Measurements from ENCODE around the gene HES3.
A peak's percentile ranks its signal among the peaks of the same experiment; 100 is the strongest.

The HES3 gene

DNA sequence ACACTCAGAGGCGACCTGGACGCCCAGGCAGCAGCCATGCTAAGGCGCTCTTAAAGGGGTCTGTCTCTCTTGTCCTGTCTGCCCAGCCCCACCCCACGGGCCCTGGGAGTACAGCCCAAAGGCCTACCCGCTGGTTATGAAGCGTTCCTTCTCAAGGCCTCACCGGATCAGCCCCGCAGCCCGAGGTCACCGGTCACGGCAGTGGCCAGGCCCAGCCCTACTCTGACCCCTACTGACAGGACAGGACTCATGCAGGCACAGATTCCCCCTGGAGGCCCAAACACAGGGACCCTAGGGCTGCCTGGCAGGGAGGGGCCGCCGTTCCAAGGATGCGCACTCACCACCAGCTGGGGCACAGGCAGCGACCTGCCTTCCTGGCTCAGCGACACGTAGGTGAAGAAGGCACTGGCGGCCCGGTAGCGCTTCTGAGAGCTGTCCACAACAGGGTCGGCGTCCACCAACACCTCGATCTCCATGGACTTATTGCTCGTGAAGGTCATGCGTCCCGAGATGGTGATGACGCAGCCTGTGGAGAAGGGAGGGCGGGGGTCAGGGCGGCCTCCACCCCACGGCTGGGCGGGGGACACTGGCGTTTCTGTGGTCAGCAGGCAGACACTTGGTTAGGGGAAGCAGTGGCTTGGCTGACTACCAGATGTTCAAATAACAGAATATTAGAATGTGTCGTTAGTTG is 36.9 kb downstream of the HES3 start:
- no peak for DNase-seq (ENCODE audit: low read depth, low spot score)
- no peaks in the 10 kb centered on the region for H3K36me3 ChIP-seq (ENCODE audit: insufficient read depth, low read length)
- no peaks in the 10 kb centered on the region for H3K9me3 ChIP-seq (ENCODE audit: low read depth, low read length)
- no peak overlapping the region for H3K4me3 ChIP-seq
- TF ChIP-seq EZH2 (IDR thresholded peaks at IDR 0.05) = no peak
- no peak for TF ChIP-seq FOXP2 (optimal IDR thresholded peaks at IDR 0.05; ENCODE audit: control extremely low read depth, extremely low read length, insufficient read depth)
- no peak for TF ChIP-seq POLR2AphosphoS5 (IDR thresholded peaks at IDR 0.05; ENCODE audit: borderline replicate concordance, low read depth, low read length)
- no peak overlapping the region for H3K27ac ChIP-seq
- H3K9ac ChIP-seq (ENCODE audit: insufficient read length) = no peak overlapping the region

DNA sequence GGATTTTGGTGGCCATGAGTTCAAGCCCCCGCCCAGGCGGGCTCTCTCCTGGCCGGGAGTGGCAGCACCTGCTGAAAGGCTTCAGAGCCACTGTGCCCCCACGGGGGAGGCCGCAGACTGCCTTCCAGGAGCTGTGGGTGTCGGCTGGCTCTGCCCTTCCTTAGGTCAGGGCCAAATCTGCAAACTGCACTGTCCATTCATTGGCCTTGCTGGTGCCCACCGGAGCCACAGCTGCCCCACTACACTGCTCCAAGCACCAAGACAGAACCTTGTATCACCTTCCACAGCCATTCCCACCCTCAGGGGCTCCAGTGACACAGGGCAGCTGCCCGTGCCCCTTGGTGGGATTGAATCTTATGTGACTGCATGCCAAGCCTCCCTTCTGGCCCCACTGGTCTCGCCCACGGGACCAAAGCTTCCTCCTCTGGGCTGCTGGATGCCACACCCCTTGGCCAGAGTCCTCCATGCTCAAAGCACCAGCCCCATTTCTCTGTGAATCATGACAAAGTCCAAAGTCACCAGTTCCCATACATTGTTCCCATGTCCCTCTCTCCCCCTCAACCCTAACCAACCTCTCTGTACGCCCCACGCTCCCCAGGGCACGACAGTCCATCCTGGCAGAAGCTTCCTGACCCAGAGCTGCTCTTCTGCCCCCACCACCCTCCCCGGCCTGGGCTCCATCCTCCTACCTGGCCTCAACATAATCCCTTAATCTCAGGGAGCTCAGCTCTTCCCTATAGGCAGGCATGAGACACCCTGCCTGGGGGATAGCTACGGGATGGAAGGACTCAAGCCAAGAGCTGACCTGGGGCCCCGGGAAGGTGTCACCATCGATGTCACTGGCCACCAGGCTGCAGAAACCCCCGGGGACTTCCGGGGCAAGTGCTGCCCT is 37.8 kb downstream of the HES3 start:
- no peak overlapping the region for H3K9ac ChIP-seq (ENCODE audit: insufficient read length)
- no peaks in the 10 kb centered on the region for H3K36me3 ChIP-seq (ENCODE audit: insufficient read depth, low read length)
- TF ChIP-seq POLR2AphosphoS5 (IDR thresholded peaks at IDR 0.05; ENCODE audit: borderline replicate concordance, low read depth, low read length) = no peak
- TF ChIP-seq EZH2 (IDR thresholded peaks at IDR 0.05) = no peak
- no peak for TF ChIP-seq FOXP2 (optimal IDR thresholded peaks at IDR 0.05; ENCODE audit: control extremely low read depth, extremely low read length, insufficient read depth)
- no peak overlapping the region for H3K4me3 ChIP-seq
- no peak for DNase-seq (ENCODE audit: low read depth, low spot score)
- H3K9me3 ChIP-seq (ENCODE audit: low read depth, low read length) = no peaks in the 10 kb centered on the region
- no peak overlapping the region for H3K27ac ChIP-seq

- Histone ChIP-seq H3K36me3 (ENCODE audit: insufficient read depth, low read length) (no peaks in the 10 kb centered on the region), H3K27ac (no peak overlapping the region), H3K4me3 (no peak overlapping the region), H3K9ac (ENCODE audit: insufficient read length) (no peak overlapping the region), H3K9me3 (ENCODE audit: low read depth, low read length) (no peaks in the 10 kb centered on the region)
- no peak for TF ChIP-seq EZH2 (IDR thresholded peaks at IDR 0.05)
- TF ChIP-seq FOXP2 (optimal IDR thresholded peaks at IDR 0.05; ENCODE audit: control extremely low read depth, extremely low read length, insufficient read depth) = no peak
- TF ChIP-seq POLR2AphosphoS5 (IDR thresholded peaks at IDR 0.05; ENCODE audit: borderline replicate concordance, low read depth, low read length) = no peak
- no peak for DNase-seq (ENCODE audit: low read depth, low spot score)
Observed at GRCh38 chr1:6282577-6283270, 38.7 kb downstream of the HES3 start.

GRCh38 chr1:6285336-6285735 is 41.4 kb downstream of the HES3 start:
- TF ChIP-seq EZH2 (IDR thresholded peaks at IDR 0.05) (no peak), POLR2AphosphoS5 (IDR thresholded peaks at IDR 0.05; ENCODE audit: borderline replicate concordance, low read depth, low read length) (no peak), FOXP2 (optimal IDR thresholded peaks at IDR 0.05; ENCODE audit: control extremely low read depth, extremely low read length, insufficient read depth) (no peak)
- Histone ChIP-seq H3K27ac (no peak overlapping the region), H3K9me3 (ENCODE audit: low read depth, low read length) (no peaks in the 10 kb centered on the region), H3K36me3 (ENCODE audit: insufficient read depth, low read length) (no peaks in the 10 kb centered on the region), H3K9ac (ENCODE audit: insufficient read length) (no peak overlapping the region), H3K4me3 (no peak overlapping the region)
- DNase-seq (ENCODE audit: low read depth, low spot score) = no peak

DNA sequence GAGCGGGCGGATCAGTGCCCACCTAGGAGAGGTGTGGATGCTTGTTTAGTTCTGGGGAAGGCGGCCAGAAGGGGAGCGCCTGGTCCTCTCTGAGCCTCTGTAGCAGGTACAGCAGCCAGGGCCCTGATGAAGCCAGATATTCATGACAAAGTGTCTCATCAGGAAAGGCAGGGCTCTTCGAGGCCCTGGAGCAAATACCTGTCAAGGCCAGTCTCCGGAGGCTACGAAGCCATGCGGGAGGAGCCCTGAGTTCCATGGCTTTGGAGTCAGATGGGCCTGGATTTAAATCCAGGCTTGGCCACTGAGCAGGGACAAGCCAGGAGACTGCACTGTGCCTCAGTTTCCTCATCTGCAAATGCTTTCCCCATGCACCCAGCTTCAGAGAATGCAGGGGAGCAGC is 42.3 kb downstream of the HES3 start:
- no peaks in the 10 kb centered on the region for H3K9me3 ChIP-seq (ENCODE audit: low read depth, low read length)
- DNase-seq (ENCODE audit: low read depth, low spot score) = no peak

GRCh38 chr1:6287029-6287428 is 43.0 kb downstream of the HES3 start:
- H3K9me3 ChIP-seq (ENCODE audit: low read depth, low read length) = no peaks in the 10 kb centered on the region
- H3K4me3 ChIP-seq = no peak overlapping the region
- TF ChIP-seq FOXP2 (optimal IDR thresholded peaks at IDR 0.05; ENCODE audit: control extremely low read depth, extremely low read length, insufficient read depth) (no peak), EZH2 (IDR thresholded peaks at IDR 0.05) (no peak), POLR2AphosphoS5 (IDR thresholded peaks at IDR 0.05; ENCODE audit: borderline replicate concordance, low read depth, low read length) (no peak)
- H3K9ac ChIP-seq (ENCODE audit: insufficient read length) = no peak overlapping the region
- no peak for DNase-seq (ENCODE audit: low read depth, low spot score)
- no peak overlapping the region for H3K27ac ChIP-seq
- no peaks in the 10 kb centered on the region for H3K36me3 ChIP-seq (ENCODE audit: insufficient read depth, low read length)

More for the DNA sequence above, 42.3 kb downstream of the HES3 start:
- Histone ChIP-seq H3K36me3 (ENCODE audit: insufficient read depth, low read length) (no peaks in the 10 kb centered on the region), H3K4me3 (no peak overlapping the region), H3K27ac (no peak overlapping the region), H3K9ac (ENCODE audit: insufficient read length) (no peak overlapping the region)
- TF ChIP-seq EZH2 (IDR thresholded peaks at IDR 0.05) = no peak
- TF ChIP-seq POLR2AphosphoS5 (IDR thresholded peaks at IDR 0.05; ENCODE audit: borderline replicate concordance, low read depth, low read length) = no peak
- no peak for TF ChIP-seq FOXP2 (optimal IDR thresholded peaks at IDR 0.05; ENCODE audit: control extremely low read depth, extremely low read length, insufficient read depth)

GRCh38 chr1:6287431-6287886 is 43.5 kb downstream of the HES3 start:
- DNase-seq (ENCODE audit: low read depth, low spot score) = no peak
- no peaks in the 10 kb centered on the region for H3K9me3 ChIP-seq (ENCODE audit: low read depth, low read length)
- H3K9ac ChIP-seq (ENCODE audit: insufficient read length) = no peak overlapping the region
- TF ChIP-seq POLR2AphosphoS5 (IDR thresholded peaks at IDR 0.05; ENCODE audit: borderline replicate concordance, low read depth, low read length) = no peak
- no peak for TF ChIP-seq FOXP2 (optimal IDR thresholded peaks at IDR 0.05; ENCODE audit: control extremely low read depth, extremely low read length, insufficient read depth)
- TF ChIP-seq EZH2 (IDR thresholded peaks at IDR 0.05) = no peak
- H3K4me3 ChIP-seq = no peak overlapping the region
- H3K36me3 ChIP-seq (ENCODE audit: insufficient read depth, low read length) = no peaks in the 10 kb centered on the region
- peak overlapping the region; percentile 67 for H3K27ac ChIP-seq

GRCh38 chr1:6288026-6288425 is 44.0 kb downstream of the HES3 start:
- peak overlapping the region; percentile 67 for H3K27ac ChIP-seq
- no peaks in the 10 kb centered on the region for H3K9me3 ChIP-seq (ENCODE audit: low read depth, low read length)
- DNase-seq (ENCODE audit: low read depth, low spot score) = no peak
- TF ChIP-seq EZH2 (IDR thresholded peaks at IDR 0.05) = no peak
- no peak for TF ChIP-seq FOXP2 (optimal IDR thresholded peaks at IDR 0.05; ENCODE audit: control extremely low read depth, extremely low read length, insufficient read depth)
- TF ChIP-seq POLR2AphosphoS5 (IDR thresholded peaks at IDR 0.05; ENCODE audit: borderline replicate concordance, low read depth, low read length) = no peak
- H3K36me3 ChIP-seq (ENCODE audit: insufficient read depth, low read length) = no peaks in the 10 kb centered on the region
- peak overlapping the region; percentile 32 for H3K9ac ChIP-seq (ENCODE audit: insufficient read length)
- no peak overlapping the region for H3K4me3 ChIP-seq
